ENCODE results near the gene KCTD20. TPM values are rescaled to one million over a fixed set of nuclear protein-coding genes. Genes with fewer than 3 reads are reported as not detected.

KCTD20 gene
- polyA plus RNA-seq, 1 donor from 2014 or later: 32.4 TPM

- no peaks in the 10 kb centered on the region for H3K27me3 ChIP-seq (ENCODE audit: insufficient read depth, low read depth, low read length)
- TF ChIP-seq MXI1 (conservative IDR thresholded peaks at IDR 0.05; ENCODE audit: poor library complexity, severe bottlenecking) (no peak), CTCF (IDR thresholded peaks at IDR 0.05; ENCODE audit: poor library complexity, severe bottlenecking) (peak; percentile 26)
- H3K79me2 ChIP-seq (replicated peaks; ENCODE audit: insufficient read depth, low read length): peaks cover 32% of the 10 kb centered on the region
- H3K9ac ChIP-seq (ENCODE audit: low read length): peak overlapping the region; percentile 86
- no peaks in the 10 kb centered on the region for H3K36me3 ChIP-seq (ENCODE audit: insufficient read depth, low read length)
- no peaks in the 10 kb centered on the region for H4K20me1 ChIP-seq (ENCODE audit: insufficient read depth)
- H3K9me3 ChIP-seq (ENCODE audit: low read length): no peaks in the 10 kb centered on the region
- H3F3A ChIP-seq (ENCODE audit: insufficient read depth, low read length, poor library complexity, severe bottlenecking): no peaks in the 10 kb centered on the region
- peak overlapping the region; percentile 90 for H2AFZ ChIP-seq (ENCODE audit: low read depth, low read length)
- H3K4me3 ChIP-seq (ENCODE audit: low read length): peak overlapping the region; percentile 95
- H3K9me2 ChIP-seq (ENCODE audit: insufficient read depth, low read length): no peaks in the 10 kb centered on the region
- peak overlapping the region; percentile 58 for H3K4me2 ChIP-seq (ENCODE audit: low read length)
- peak overlapping the region; percentile 71 for H3K27ac ChIP-seq (ENCODE audit: low read length)
Observed at GRCh38 chr6:36443471-36444428, 950 bp downstream of the KCTD20 start.

DNA sequence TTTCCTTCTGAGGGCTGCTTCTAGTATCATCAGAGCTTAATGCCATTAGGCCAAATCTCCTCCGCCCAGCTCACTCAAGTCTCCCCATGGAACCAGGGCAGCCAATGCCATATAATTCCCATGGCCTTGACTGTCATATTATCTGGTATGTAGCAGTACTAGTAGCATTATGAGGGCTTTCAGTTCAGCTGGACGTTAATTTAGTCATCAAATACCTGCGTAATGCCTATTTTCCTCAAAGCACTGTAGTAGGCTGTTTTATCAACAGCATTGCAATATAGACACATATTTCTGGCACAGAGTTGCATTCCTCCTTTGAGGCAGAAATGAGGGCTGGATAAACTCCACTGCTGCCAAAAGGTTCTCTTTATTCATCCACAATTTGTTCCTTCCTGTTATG is 1.7 kb downstream of the KCTD20 start:
- Histone ChIP-seq H2AFZ (ENCODE audit: low read depth, low read length) (no peak overlapping the region), H3F3A (ENCODE audit: insufficient read depth, low read length, poor library complexity, severe bottlenecking) (no peaks in the 10 kb centered on the region), H3K4me2 (ENCODE audit: low read length) (peak overlapping the region; percentile 58), H3K36me3 (ENCODE audit: insufficient read depth, low read length) (no peaks in the 10 kb centered on the region), H3K27me3 (ENCODE audit: insufficient read depth, low read depth, low read length) (no peaks in the 10 kb centered on the region), H3K4me3 (ENCODE audit: low read length) (peak overlapping the region; percentile 95), H3K9me3 (ENCODE audit: low read length) (no peaks in the 10 kb centered on the region), H3K27ac (ENCODE audit: low read length) (no peak overlapping the region), H3K9me2 (ENCODE audit: insufficient read depth, low read length) (no peaks in the 10 kb centered on the region), H3K9ac (ENCODE audit: low read length) (no peak overlapping the region), H4K20me1 (ENCODE audit: insufficient read depth) (no peaks in the 10 kb centered on the region), H3K79me2 (replicated peaks; ENCODE audit: insufficient read depth, low read length) (peaks cover 32% of the 10 kb centered on the region)
- TF ChIP-seq SMC3 (conservative IDR thresholded peaks at IDR 0.05; ENCODE audit: poor library complexity): no peak
- no peak for TF ChIP-seq TAF1 (IDR thresholded peaks at IDR 0.05; ENCODE audit: low read depth)
- no peak for TF ChIP-seq REST (IDR thresholded peaks at IDR 0.05; ENCODE audit: borderline replicate concordance)
- no peak for TF ChIP-seq MXI1 (conservative IDR thresholded peaks at IDR 0.05; ENCODE audit: poor library complexity, severe bottlenecking)
- TF ChIP-seq POLR2AphosphoS5 (IDR thresholded peaks at IDR 0.05): no peak
- no peak for TF ChIP-seq RAD21 (conservative IDR thresholded peaks at IDR 0.05)

- Histone ChIP-seq H3K9me2 (ENCODE audit: insufficient read depth, low read length) (no peaks in the 10 kb centered on the region), H3K27ac (ENCODE audit: low read length) (no peak overlapping the region), H3K4me2 (ENCODE audit: low read length) (no peak overlapping the region), H2AFZ (ENCODE audit: low read depth, low read length) (no peak overlapping the region), H3K79me2 (replicated peaks; ENCODE audit: insufficient read depth, low read length) (peaks cover 32% of the 10 kb centered on the region), H3F3A (ENCODE audit: insufficient read depth, low read length, poor library complexity, severe bottlenecking) (no peaks in the 10 kb centered on the region), H3K36me3 (ENCODE audit: insufficient read depth, low read length) (no peaks in the 10 kb centered on the region), H3K4me3 (ENCODE audit: low read length) (no peak overlapping the region), H3K27me3 (ENCODE audit: insufficient read depth, low read depth, low read length) (no peaks in the 10 kb centered on the region), H3K9ac (ENCODE audit: low read length) (no peak overlapping the region), H4K20me1 (ENCODE audit: insufficient read depth) (no peaks in the 10 kb centered on the region), H3K9me3 (ENCODE audit: low read length) (no peaks in the 10 kb centered on the region)
- TF ChIP-seq MXI1 (conservative IDR thresholded peaks at IDR 0.05; ENCODE audit: poor library complexity, severe bottlenecking) (no peak), EZH2 (IDR thresholded peaks at IDR 0.05; ENCODE audit: borderline replicate concordance, insufficient read depth, low read length, poor library complexity, severe bottlenecking) (no peak), SMC3 (conservative IDR thresholded peaks at IDR 0.05; ENCODE audit: poor library complexity) (no peak), CTCF (IDR thresholded peaks at IDR 0.05; ENCODE audit: poor library complexity, severe bottlenecking) (no peak), RAD21 (conservative IDR thresholded peaks at IDR 0.05) (no peak), TAF1 (IDR thresholded peaks at IDR 0.05; ENCODE audit: low read depth) (no peak), REST (IDR thresholded peaks at IDR 0.05; ENCODE audit: borderline replicate concordance) (no peak)
Observed at GRCh38 chr6:36445621-36446020, 2.8 kb downstream of the KCTD20 start.
